HEK293T (cell line): Measurements from ENCODE around the gene TRIL.

ENCODE experiments used
- CTCF ChIA-PET: fragments of 350-600 bp; formaldehyde crosslinking; extraction: SDS; loops from one replicate; lab custom pipeline; 2021; ENCODE audit warnings: antibody characterized with exemption, inconsistent platforms; lab: Yijun Ruan, JAX
- POLR2A ChIA-PET: fragments of 350-600 bp; formaldehyde crosslinking; extraction: SDS; loops from one replicate; lab custom pipeline; 2020; ENCODE audit warnings: antibody characterized with exemption, inconsistent platforms; lab: Yijun Ruan, JAX
- DNase-seq: peaks from one replicate; pipeline ENCODE4 v3.0.0; 2012; ENCODE audit warnings: mixed read lengths; ENCODE audit errors: extremely low spot score
- ARNT ChIP-seq: fragments of 450-650 bp; IDR thresholded peaks from 2 replicates; pipeline ENCODE4 v1.6.1; 2017; ENCODE audit warnings: mild to moderate bottlenecking
- BHLHE40 ChIP-seq: fragments of 450-650 bp; IDR thresholded peaks from 2 replicates; pipeline ENCODE4 v1.6.1; 2016; ENCODE audit warnings: mild to moderate bottlenecking, moderate library complexity, borderline replicate concordance
- CTBP1 ChIP-seq: fragments of 450-650 bp; IDR thresholded peaks from 2 replicates; pipeline ENCODE4 v1.6.1; 2016; ENCODE audit warnings: borderline replicate concordance
- ELF4 ChIP-seq: fragments of 450-650 bp; IDR thresholded peaks from 2 replicates; pipeline ENCODE4 v1.6.1; 2017; ENCODE audit warnings: antibody characterized with exemption
- FOXA1 ChIP-seq: fragments of 450-650 bp; IDR thresholded peaks from 2 replicates; pipeline ENCODE4 v1.6.1; 2016; ENCODE audit warnings: mild to moderate bottlenecking
- FOXK2 ChIP-seq: fragments of 450-650 bp; IDR thresholded peaks from 2 replicates; pipeline ENCODE4 v1.6.1; 2016; ENCODE audit warnings: mild to moderate bottlenecking
- FOXM1 ChIP-seq: fragments of 450-650 bp; IDR thresholded peaks from 2 replicates; pipeline ENCODE4 v1.6.1; 2017; ENCODE audit warnings: mild to moderate bottlenecking, borderline replicate concordance
- HDGF ChIP-seq: fragments of 450-650 bp; IDR thresholded peaks from 2 replicates; pipeline ENCODE4 v1.6.1; 2017; ENCODE audit warnings: antibody characterized with exemption, borderline replicate concordance
- L3MBTL2 ChIP-seq: fragments of 450-650 bp; conservative IDR thresholded peaks from 2 replicates; pipeline ENCODE4 v1.6.1; 2016; ENCODE audit warnings: mild to moderate bottlenecking
- LEF1 ChIP-seq: fragments of 450-650 bp; IDR thresholded peaks from 2 replicates; pipeline ENCODE4 v1.6.1; 2017; ENCODE audit warnings: mild to moderate bottlenecking, borderline replicate concordance
- NFRKB ChIP-seq: fragments of 450-650 bp; IDR thresholded peaks from 2 replicates; pipeline ENCODE4 v1.6.1; 2016; ENCODE audit warnings: mild to moderate bottlenecking, moderate library complexity
- SP1 ChIP-seq: fragments of 450-650 bp; IDR thresholded peaks from 2 replicates; pipeline ENCODE4 v1.6.1; 2017
- SUZ12 ChIP-seq: fragments of 450-650 bp; IDR thresholded peaks from 2 replicates; pipeline ENCODE4 v1.6.1; 2016; ENCODE audit warnings: mild to moderate bottlenecking
- TARDBP ChIP-seq: fragments of 450-650 bp; IDR thresholded peaks from 2 replicates; pipeline ENCODE4 v1.6.1; 2016
- ZNF384 ChIP-seq: fragments of 450-650 bp; IDR thresholded peaks from 2 replicates; pipeline ENCODE4 v1.6.1; 2016
- TF ChIP-seq, protein P1 (sequence below): fragments of 450-650 bp; IDR thresholded peaks from 2 replicates; pipeline ENCODE4 v1.6.1; 2016

The TRIL gene, protein sequence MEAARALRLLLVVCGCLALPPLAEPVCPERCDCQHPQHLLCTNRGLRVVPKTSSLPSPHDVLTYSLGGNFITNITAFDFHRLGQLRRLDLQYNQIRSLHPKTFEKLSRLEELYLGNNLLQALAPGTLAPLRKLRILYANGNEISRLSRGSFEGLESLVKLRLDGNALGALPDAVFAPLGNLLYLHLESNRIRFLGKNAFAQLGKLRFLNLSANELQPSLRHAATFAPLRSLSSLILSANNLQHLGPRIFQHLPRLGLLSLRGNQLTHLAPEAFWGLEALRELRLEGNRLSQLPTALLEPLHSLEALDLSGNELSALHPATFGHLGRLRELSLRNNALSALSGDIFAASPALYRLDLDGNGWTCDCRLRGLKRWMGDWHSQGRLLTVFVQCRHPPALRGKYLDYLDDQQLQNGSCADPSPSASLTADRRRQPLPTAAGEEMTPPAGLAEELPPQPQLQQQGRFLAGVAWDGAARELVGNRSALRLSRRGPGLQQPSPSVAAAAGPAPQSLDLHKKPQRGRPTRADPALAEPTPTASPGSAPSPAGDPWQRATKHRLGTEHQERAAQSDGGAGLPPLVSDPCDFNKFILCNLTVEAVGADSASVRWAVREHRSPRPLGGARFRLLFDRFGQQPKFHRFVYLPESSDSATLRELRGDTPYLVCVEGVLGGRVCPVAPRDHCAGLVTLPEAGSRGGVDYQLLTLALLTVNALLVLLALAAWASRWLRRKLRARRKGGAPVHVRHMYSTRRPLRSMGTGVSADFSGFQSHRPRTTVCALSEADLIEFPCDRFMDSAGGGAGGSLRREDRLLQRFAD

DNA sequence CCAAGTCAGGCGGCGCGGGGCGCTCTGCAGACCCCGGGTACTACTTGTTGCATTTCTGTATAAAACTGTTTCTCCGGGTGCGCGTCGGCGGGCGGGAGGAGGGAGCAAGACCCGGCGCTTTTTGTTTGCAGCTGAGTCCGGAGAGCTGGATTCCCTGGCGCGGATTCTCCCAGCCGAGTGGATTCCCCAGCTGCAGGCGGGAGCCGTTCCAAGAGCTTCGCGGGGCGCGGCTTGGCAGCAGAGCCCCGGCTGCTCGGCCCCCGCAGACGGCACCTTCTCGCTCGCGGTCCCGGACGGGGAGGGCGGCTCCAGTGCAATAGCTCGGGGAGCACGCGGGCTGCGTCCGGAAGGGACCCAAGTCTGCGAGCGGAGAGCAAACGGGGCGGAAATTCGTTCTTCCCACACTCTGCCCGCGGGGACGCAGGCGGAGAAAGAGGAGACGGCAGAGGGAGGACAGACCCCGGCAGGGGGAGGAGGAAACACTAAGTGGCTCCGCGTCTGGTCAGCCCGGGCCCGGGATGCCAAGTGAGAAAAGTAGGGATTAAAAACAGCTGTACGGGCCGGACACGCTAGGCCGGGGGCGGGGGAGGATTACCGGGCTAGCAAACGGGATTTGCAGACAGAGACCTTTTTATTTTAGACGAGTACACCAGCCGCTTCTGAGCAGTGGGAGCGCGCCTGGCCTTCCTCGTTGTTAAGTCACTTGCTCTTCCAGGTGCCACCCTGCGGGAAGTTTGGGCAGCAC lies at the start of gene TRIL:
Gene TRIL (minus strand): TSS at position 96 of the 745 bp plus-strand sequence. CDS start 284 bp downstream, outside the sequence.
- POLR2A ChIA-PET: no interaction called here
- no peak for DNase-seq
- CTCF ChIA-PET: interaction anchor here (1.3 kb wide), 1 partner anchor 148 kb away, joined by 3 read pairs; no protein-coding TSS in a partner anchor
- TF ChIP-seq CTBP1 (no peak), SP1 (no peak), FOXK2 (no peak), LEF1 (no peak), TARDBP (no peak), ELF4 (no peak), HDGF (no peak), BHLHE40 (no peak)

DNA sequence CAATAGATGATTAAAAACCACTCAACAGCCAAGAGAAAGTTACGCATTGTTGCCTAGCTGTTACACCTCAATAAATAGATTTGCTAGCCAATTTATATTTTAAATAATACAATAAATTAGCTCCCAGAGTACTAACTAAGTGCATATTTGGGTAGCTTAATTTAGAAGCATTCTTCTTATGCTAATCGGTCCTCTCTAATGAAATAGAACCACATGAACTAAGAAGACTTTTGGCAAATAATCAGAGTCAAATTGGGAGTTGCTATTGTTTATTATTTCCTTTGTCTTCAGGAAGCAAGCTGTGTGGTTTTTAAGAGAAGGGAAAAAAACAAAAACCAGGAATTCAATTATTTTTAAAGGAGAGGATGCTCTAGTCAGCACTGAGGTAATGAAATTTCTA lies 49.0 kb upstream of the TRIL start:
- CTCF ChIA-PET: no interaction called here
- no peak for TF ChIP-seq TARDBP
- no peak for TF ChIP-seq SUZ12
- TF ChIP-seq LEF1: no peak
- TF ChIP-seq, protein P1, sequence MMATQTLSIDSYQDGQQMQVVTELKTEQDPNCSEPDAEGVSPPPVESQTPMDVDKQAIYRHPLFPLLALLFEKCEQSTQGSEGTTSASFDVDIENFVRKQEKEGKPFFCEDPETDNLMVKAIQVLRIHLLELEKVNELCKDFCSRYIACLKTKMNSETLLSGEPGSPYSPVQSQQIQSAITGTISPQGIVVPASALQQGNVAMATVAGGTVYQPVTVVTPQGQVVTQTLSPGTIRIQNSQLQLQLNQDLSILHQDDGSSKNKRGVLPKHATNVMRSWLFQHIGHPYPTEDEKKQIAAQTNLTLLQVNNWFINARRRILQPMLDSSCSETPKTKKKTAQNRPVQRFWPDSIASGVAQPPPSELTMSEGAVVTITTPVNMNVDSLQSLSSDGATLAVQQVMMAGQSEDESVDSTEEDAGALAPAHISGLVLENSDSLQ: no peak
- no peak for TF ChIP-seq SP1
- no peak for TF ChIP-seq NFRKB
- TF ChIP-seq FOXM1: no peak
- TF ChIP-seq FOXK2: no peak
- no peak for TF ChIP-seq FOXA1
- no peak for TF ChIP-seq CTBP1
- POLR2A ChIA-PET: no interaction called here
- DNase-seq: no peak

DNA sequence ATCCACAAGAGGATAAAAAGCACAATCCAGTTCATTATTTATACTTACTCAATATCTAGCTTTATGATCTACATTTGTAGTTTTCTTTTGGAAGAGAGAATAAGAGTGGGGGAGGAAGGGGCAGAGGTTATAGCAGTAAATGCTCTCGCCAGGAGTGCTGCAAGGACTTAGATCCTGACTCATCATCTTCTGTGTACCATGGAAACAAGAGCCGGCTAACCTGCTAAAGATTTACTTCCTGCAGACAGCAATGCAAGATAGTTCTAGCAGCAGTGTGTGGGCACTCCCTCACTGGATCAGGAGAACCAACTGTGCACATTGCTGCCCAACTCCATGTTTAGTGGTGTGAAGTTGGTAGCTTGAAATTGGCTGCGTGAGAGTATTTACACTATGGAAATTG lies 47.7 kb upstream of the TRIL start:
- no peak for DNase-seq
- POLR2A ChIA-PET: no interaction called here
- CTCF ChIA-PET: interaction anchor here (0.6 kb wide), 1 partner anchor 82 kb away, joined by 4 read pairs; no protein-coding TSS in a partner anchor
- TF ChIP-seq ARNT: no peak
- TF ChIP-seq FOXA1: no peak
- TF ChIP-seq L3MBTL2: no peak
- TF ChIP-seq ZNF384: no peak
- TF ChIP-seq NFRKB: no peak
- TF ChIP-seq FOXK2: no peak
- no peak for TF ChIP-seq FOXM1
- TF ChIP-seq ELF4: no peak
- no peak for TF ChIP-seq CTBP1
- TF ChIP-seq, protein P1: no peak
- no peak for TF ChIP-seq LEF1
- TF ChIP-seq SP1: no peak
- TF ChIP-seq HDGF: no peak
- TF ChIP-seq BHLHE40: no peak
- TF ChIP-seq SUZ12: no peak

DNA sequence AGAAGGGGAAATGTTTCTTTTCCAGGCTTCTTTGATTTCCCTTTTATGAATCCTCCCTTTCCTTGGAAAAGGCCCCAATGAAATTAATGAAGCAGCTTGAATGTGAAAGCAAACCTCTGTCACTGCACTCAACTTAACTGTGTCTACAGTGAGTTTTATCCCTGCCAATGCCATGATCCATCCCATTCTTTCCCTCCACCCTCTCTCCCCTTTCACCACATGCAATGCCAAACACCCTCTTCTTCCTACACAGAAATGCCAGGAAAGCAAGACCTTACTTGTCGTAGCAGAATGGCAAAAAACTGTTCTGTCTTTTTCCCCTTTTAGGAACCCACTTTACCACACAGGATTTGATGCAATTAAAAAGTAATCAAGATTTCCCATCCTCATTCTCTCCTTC lies 47.3 kb upstream of the TRIL start:
- ChIA-PET CTCF (no interaction called here), POLR2A (no interaction called here)
- no peak for DNase-seq
- TF ChIP-seq HDGF: no peak
- no peak for TF ChIP-seq FOXK2
- no peak for TF ChIP-seq L3MBTL2

- no peak for DNase-seq
- ChIA-PET POLR2A (no interaction called here), CTCF (interaction anchor here (0.9 to 1.0 kb wide), 2 partner anchors 10 to 47 kb away, joined by 3 to 7 read pairs; no protein-coding TSS in a partner anchor)
- no peak for TF ChIP-seq SUZ12
- TF ChIP-seq ELF4: no peak
- TF ChIP-seq CTBP1: no peak
- TF ChIP-seq L3MBTL2: no peak
- TF ChIP-seq ARNT: no peak
- no peak for TF ChIP-seq SP1
- no peak for TF ChIP-seq FOXM1
- TF ChIP-seq TARDBP: no peak
- no peak for TF ChIP-seq BHLHE40
Measured at GRCh38 chr7:29003703-29004102, 45.6 kb upstream of the TRIL start.

GRCh38 chr7:29000717-29001076 lies 42.6 kb upstream of the TRIL start:
- TF ChIP-seq ELF4 (no peak), HDGF (no peak), ZNF384 (no peak), FOXA1 (no peak), NFRKB (no peak), FOXM1 (no peak), SUZ12 (no peak), LEF1 (no peak), SP1 (no peak), BHLHE40 (no peak), TARDBP (no peak), CTBP1 (no peak), ARNT (no peak), L3MBTL2 (no peak), FOXK2 (no peak)
- TF ChIP-seq, protein P1: no peak
- POLR2A ChIA-PET: no interaction called here
- no peak for DNase-seq
- CTCF ChIA-PET: no interaction called here
